Renal cortical epithelial cell (primary cell): ENCODE results near the gene PHTF1. TPM values are rescaled to one million over a fixed set of nuclear protein-coding genes. Genes with fewer than 3 reads are reported as not detected.
"Not testable (repeated sequence)": the region's sequence is repeated elsewhere in the genome, so short reads cannot be mapped to it uniquely, and the experiment has no call there.

Experiments
- DNase-seq: peaks from one replicate; pipeline ENCODE4 v3.0.0-alpha.2; 2011; ENCODE audit warnings: low read depth
- total RNA-seq: library from RNA; depleted of rRNA; stranded (reverse); fragments of >200 nt; gene quantifications from 2 replicates; pipeline ENCODE4 v1.2.3, GENCODE V29; 2014

The PHTF1 gene
- total RNA-seq, 1 donor from 2014 or later: 72.0 TPM

DNA sequence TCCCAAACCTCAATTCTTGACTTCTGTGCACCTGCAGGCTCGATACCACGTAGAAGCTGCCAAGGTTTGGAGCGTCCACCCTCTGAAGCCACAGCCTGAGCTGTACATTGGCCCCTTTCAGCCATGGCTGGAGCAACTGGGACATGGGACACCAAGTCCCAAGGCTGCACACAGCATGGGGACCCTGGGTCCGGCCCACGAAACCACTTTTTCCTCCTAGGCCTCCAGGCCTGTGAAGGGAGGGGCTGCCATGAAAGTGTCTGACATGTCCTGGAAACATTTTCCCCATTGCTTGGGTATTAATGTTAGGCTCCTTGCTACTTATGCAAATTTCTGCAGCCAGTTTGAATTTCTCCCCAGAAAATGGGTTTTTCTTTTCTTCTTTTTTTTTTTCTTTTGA is 40.7 kb downstream of the PHTF1 start:
- DNase-seq: not testable (repeated sequence)

DNA sequence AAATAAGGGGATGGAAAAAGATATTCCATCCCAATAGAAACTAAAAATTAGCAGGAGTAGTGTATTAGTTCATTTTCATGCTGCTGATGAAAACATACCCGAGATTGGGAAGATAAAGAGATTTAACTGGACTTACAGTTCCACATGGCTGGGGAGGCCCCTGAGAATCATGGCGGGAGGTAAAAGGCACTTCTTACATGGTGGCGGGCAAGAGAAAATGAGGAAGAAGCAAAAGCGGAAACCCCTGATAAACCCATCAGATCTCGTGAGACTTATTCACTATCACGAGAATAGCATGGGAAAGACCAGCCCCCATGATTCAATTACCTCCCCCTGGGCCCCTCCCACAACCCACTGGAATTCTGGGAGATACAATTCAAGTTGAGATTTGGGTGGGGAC is 41.8 kb downstream of the PHTF1 start:
- not testable (repeated sequence) for DNase-seq

DNA sequence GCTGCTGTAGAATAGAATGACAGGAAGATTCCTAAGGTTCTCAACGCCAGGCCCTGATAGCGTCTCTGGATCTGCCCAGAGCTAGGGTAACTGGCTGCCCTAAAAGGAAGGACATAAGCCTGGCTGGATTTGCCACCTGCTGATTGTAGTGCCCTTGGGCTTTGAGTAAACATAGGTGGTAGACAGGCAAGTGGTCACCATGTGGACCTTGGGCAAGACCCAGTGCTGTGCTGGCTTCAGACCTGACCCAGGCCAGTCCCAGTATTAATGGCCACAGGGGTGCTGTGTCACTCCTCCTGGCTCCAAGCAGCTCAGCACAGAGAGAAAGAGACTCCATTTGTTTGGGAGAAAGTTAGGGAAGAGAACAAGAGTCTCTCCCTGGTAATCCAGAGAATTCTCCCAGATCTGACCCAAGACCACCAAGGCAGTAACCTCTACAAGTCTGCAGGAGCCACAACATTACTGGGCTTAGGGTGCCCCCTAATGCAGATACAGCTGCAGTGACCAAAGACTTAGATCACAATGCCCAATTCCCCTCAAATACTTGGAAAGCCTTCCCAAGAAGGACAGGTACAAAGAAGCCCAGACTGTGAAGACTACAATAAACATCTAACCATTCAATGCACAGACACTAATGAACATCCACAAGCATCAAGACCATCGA is 44.5 kb downstream of the PHTF1 start:
- DNase-seq: no peak

DNA sequence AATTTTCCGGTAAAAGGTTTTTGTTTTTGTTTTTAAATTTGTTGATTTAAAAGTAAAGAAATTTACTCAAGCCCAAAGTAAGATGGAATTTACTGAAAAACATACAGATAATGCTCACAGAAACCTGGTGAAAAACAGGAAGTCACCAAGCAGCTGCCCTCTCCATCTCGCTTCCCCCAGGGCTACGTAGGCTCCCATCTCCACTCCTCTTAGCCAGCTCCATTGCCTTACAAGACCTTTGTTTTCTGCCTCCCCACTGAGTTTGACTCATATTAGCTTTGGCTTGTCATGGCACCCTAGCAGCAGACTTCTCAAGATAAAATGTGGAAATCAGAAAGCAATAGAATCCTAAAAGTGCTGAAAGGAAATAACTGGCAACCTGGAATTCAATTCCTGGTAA is 57.9 kb downstream of the PHTF1 start:
- no peak for DNase-seq

DNA sequence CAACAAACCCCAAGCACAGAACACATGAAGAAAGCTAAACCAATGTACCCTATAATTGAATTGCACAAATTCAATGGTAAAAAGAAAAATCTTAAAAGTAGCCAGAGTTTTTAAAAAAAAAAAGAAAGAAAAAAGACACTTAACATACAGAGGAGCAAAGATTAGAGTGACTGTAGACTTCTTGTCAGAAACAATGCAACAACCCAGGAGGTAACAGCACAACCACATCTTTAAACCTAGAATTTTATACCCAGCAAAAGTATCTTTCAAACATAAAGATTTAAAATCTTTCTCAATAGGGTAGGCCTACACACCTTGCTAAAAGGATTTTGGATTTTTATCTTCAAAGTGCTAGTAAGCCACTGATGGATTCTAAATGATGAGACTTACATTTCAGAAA is 64.4 kb downstream of the PHTF1 start:
- DNase-seq: no peak

DNA sequence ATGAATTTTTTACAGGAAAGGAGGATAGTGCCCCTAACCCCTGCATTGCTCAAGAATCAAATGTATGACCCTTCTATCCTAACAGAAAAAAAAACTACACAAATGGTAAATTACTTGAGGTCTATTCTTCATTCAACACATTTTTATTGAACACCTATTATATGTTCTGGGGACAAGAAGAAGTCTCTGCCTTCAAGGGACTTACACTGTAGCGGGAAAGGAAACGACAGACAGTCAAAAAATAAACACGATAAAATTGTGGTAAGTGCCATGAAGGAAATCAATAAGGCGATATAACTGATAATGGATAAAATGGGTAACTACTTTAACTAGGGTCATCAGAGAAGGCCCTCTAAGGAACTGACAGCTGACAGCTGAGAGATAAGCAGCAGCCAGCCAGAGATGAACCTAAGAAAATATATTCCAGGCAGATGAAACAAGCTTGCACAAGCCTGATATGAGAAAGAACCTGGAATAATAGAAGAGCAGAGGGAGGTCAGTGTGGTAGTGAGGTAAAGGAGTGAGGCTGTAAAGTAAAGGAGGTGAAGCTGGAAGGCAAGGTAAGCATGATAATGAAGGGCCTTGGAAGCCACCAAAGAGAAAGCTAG is 66.4 kb downstream of the PHTF1 start:
- no peak for DNase-seq

DNA sequence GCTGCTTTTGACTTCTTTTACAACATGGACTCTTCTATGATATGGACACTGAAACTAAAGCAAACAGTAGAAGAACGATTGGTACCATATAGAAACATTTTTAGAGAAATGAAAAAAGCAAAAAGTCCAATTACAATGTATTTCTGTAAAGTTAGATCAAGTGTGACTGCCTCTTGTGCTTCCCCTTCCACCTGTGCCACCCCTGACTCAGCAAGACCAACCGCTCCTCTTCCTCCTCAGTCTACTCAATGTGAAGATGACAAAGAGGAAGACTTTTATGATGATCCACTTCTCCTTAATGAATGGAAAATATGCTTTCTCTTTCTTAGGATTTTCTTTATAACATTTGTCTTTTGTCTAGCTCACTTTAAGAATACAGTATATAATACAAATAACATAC is 66.9 kb downstream of the PHTF1 start:
- no peak for DNase-seq

DNA sequence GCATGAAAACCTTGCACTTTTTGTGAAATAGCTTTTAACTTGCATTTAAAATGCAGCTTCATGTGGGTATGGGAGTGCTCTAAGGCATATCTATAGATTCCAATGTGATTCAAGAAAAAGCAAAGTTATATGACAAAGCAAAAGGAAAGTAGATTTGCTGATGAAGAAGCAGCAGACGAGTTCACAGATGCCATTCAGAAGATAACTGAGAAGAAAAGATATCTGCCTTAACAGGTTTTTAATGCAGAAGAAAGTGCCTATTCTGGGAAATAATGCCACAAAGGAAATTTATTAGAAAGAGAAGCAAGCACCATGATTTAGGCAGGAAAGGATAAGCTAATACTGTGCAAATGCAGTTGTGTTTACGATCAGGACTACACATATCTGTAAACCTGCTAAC is 68.1 kb downstream of the PHTF1 start:
- DNase-seq: no peak

DNA sequence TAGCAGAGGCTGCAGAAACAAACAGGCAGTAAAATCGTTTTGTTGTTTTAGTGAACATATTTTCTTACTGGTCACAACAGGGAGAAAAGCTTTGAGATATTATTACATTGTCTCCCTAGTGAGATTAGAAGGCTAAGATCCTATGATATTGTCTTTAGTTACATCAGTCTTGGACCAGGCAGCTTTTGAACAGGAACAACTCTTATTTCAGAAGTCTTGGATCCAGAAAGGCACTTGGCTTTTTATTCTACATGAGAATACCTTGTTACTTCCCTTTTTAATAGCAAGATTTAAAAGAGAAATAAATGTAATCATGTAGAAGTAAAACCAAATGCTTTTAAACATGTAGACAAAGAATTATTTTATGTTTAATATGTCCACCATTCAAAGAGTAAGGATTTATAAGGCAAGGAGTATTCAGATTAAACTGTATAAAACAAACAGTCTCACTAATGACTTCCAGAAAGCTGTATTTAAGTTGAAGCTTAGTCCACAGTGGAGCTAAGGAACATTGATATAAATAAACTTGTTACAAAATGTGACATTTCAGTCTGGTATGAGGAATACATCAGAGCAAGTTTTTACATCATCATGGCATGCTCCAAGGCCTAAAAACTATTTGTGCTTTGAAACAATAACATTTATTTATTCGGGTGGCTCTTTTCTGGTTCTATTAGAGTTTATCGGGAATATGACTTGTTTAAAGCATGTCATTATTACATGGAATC is 72.2 kb downstream of the PHTF1 start:
- DNase-seq: no peak

DNA sequence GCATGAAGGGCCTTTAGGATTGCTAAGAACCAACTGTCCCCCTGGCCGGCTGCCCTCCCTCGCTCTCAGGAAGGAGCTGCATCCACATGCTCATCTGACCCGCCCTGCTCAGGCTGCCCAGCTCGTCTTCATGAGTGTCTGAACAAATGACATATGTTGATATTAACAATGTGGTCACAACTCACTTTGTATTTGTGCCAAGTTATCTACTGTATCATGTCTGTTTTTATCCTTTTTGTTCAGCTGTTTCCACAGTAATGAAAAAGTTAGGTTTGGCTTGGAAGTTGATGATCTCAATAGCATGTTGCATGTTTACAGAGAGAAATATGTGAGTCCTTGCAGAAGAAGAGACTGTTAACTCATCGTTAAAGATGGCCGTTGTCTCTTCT is 75.1 kb downstream of the PHTF1 start:
- DNase-seq: no peak

DNA sequence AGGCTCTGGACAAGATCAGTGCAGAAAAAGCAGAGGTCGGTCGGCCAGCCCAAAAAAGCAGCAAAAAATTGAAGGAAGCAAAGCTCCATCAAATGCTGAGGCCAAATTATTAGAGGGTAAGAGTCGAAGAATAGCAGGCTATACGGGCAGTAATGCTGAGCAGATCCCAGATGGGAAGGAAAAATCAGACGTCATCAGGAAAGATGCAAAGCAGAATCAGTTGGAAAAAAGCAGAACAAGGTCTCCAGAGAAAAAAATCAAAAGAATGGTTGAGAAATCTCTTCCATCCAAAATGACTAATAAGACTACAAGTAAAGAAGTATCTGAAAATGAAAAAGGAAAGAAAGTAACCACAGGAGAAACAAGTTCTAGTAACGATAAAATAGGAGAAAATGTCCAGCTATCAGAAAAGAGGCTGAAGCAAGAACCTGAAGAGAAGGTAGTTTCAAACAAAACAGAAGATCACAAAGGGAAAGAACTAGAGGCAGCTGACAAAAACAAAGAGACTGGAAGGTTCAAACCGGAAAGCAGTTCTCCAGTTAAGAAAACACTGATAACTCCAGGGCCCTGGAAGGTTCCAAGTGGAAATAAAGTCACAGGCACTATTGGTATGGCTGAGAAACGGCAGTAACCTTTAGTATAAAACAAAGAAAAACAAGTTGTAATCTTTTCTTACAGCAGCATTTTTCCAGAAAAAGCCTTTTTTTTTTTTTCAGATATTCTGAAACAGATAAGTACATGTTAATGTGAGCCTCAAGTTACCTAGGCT is 75.7 kb downstream of the PHTF1 start:
- DNase-seq: no peak

DNA sequence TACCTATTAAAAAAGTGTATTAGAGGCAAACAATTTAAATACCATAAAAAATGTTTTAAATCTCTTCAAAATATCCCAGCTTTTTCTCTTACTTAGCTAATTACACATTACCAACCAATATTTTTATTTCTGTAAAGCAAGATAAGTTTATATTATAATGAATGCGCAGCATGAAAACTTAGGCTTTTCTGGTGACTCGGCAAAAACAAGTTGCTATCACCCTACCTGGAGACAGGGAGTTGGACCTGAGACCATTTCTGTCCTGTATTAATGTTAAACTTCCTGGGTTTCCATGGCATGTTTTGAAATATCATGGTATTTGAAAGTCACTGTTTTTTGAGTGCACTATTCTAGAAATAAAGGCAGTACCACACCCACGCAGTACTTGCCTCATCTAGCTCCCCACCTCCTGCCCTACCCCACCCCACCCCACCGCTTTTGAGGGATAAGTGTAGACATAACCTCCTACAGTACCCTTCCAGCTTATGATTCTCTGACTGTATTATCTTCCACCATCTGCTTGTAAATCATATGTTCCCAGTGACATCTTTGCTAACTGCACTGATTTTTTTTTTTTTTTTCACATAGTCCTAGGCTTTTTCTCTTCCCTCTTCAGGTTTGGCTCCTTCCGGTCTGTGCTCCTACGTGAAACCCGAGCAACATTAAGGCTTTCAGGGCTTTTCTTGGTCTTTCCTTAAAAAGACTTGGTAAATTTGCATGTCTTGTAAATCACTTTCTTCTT is 77.5 kb downstream of the PHTF1 start:
- DNase-seq: no peak

DNA sequence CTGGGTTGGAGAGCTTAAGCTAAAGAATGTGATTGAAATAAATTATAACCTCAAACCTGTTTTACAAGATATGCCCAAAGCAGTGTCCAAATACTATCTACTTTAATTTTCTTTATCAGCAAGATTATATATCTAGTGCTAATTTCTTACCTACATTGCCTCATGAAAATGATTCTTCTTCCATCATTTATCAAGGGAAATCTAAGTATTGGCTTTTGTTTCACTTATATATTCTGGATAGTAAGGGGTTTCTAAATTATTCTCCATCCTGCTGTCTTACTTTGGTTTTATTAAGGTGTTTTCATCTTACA is 81.2 kb downstream of the PHTF1 start:
- DNase-seq: no peak

DNA sequence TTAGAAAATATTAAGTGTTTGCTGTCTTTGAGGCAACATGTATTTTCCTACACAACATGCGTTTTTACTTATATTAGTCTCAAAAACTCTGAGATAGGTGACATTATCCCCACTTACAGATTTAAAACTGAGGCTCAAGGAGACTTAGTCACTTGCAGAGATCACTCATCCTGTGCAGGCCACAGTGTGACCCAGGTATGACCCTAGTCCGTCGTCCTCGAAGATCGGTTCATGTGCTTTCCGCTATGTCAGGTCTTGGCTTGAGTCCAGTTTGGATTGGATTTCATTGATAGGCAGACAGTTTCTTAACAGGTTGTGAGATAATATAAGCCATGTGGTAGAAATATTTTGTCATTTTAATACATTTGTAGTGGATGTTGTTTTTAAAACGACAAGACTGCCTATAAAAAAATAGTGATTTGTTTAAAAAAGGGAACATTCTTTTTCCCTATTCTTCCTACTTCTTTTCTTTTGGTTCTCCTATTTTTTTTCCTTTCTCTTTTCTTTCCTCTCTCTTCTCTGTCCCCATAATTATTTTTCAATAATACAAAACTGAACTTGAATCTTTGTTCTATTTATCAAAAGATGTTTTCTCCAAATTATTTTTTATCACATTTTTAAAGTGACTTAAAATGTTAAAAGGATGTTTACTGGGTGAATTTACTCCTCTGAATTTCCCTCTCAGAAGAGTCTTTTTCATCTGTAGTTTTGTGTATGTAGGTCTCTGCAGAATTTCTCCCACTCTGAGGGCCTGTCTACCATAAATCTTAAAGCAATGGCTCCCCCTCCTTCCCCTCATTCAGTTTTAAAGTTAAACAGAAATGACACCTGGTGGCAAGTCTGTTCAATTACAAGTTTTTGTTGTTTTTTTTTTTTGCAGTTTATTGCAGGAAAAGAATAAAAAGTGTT is 81.8 kb downstream of the PHTF1 start:
- peak; percentile 62 for DNase-seq

DNA sequence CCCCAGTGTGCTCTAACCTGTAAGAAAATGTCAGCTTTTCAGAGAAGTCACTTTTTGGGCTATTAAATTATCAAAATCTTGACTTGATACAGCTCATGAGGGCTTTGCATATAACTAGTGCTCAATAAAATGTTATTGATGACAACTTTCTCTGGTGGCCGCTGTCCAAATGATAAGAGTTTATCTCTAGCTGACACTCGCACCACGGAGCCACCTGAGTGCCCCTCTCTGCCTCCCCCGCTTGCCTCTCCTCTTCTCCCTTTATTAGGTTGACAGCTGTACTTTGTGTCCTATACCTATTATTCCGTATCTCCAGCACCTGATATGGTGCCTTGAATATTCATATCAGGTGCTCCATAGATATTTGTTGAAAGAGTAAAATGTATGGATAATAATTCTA is 82.8 kb downstream of the PHTF1 start:
- DNase-seq: no peak

DNA sequence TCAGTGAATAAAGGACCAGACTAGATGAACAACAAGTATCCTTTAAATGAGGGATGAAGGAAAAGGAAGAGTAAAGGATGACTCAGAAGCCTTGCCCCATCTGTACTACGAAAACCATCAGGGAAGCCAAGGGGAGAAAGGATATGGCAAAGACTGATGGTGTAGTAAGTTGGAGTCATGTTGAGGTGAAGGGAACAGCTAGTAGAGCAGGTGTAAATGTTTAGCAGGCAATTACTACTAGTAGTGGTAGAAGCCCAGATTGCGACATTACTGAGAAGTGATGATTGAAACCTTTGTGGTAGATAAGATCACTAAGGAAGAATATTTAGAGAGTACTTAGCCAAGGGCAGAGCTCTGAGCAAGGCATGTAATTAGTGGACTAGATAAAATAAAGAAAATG is 84.0 kb downstream of the PHTF1 start:
- DNase-seq: peak; percentile 32

DNA sequence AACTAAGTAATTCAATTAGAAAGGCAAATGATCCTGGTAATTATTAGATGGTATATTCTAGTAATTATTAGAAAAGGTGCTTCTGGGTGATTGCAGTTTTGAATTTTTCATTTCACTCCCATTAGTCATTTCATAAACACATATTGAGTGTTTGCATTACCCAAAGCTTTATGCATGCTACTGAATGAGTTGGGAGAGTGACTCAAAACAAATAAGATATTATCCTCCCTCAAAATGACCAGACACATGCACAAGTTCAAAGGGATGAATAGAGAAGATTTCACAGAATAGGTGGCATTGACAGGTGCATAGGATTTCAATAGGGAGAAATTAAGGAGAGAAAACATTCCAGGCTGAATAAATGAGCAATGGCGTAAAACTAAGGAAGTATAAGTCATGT is 84.7 kb downstream of the PHTF1 start:
- DNase-seq: no peak

DNA sequence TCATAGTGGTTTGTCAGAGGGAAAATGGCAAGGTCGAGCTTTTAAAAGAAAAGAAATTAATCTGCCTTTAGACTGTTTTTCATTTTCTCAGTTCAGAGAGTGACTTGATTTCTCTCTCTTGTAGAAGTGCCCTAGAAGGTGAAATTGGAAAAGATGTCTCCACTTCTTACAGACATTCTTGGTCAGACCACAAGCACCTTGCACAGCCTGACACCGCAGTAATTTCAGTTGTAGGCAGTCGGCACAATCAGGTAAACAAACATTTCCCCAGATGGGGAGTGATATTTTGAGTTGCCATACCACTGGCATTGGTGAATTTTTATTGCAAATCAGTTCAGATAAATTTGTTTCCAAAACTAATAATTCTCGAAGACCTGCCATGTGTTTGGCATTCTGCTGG is 86.8 kb downstream of the PHTF1 start:
- DNase-seq: no peak

DNA sequence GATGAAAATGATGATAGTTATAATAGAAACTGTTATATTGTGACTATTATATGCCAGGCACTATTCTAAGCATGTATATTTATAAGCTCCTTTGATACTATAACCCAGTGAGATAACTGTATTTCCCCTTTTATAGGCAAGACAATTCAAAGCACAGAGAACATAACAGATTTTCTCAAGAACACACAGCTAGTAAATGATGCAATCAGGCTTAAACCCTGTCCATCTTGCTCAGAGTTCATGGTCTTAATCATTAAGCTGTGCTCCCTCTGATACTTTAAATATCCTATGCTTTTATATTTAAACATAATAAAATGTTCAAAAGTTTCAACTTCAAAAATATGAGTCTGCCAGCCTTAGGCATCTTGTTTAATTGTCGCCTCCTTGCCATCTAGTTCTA is 88.6 kb downstream of the PHTF1 start:
- DNase-seq: no peak

DNA sequence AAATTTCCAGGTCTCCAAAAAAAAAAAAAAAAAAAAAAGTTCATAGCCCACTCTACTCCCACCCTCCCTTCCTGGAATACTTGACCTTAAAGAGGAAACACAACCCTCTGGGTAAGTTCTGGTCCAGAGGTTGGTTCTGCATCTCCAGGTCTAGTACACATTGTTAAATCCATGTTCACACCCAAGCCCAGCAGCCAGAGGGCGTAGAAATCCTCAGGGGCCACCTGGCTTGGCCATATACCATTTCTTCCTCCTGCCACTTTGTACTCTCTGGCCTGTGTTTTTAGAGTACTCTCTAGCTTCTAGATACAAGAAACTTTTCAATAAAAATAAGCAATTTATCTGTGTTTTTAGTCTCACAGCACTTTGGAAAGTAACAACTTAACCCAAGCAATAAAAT is 89.3 kb downstream of the PHTF1 start:
- no peak for DNase-seq

DNA sequence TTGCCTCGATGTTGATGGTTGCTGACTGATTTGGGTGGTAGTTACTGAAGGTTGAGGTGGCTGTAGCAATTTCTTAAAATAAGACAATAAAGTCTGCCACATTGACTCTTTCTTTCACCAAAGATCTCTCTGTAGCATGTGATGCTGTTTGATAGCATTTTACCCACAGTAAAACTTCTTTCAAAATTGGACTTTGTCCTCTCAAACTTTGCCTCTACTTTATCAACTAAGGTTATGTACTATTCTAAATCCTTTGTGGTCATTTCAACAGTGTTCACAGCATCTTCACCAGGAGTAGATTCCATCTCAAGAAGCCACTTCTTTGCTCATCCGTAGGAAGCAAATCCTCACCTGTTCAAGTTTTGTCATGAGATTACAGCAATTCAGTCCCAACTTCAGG is 93.2 kb downstream of the PHTF1 start:
- no peak for DNase-seq
